Mononuclear cell (primary cell): Measurements from ENCODE around the gene COG3. TPM values are rescaled to one million over a fixed set of nuclear protein-coding genes. Genes with fewer than 3 reads are reported as not detected.

ENCODE experiments used
- H3K27me3 ChIP-seq: 2 replicates; pipeline ENCODE4 v1.6.0; 2011; ENCODE audit warnings: low read length, control low read depth; ENCODE audit not compliant: insufficient read depth
- H3K4me1 ChIP-seq: 2 replicates; pipeline ENCODE4 v1.5.1; 2011; ENCODE audit warnings: mild to moderate bottlenecking, low read length, control low read depth; ENCODE audit not compliant: insufficient read depth
- H3K4me3 ChIP-seq: 2 replicates; pipeline ENCODE4 v1.5.1; 2011; ENCODE audit warnings: mild to moderate bottlenecking, low read length, moderate library complexity
- H3K9me3 ChIP-seq: 2 replicates; pipeline ENCODE4 v1.5.1; 2011; ENCODE audit warnings: low read depth, mild to moderate bottlenecking, control low read depth, low read length
- total RNA-seq: library from RNA; depleted of rRNA; stranded (reverse); fragments of >200 nt; gene quantifications from one replicate; pipeline ENCODE4 v1.2.3, GENCODE V29; 2012

Gene COG3
- total RNA-seq, 1 donor: 40.8 TPM

DNA sequence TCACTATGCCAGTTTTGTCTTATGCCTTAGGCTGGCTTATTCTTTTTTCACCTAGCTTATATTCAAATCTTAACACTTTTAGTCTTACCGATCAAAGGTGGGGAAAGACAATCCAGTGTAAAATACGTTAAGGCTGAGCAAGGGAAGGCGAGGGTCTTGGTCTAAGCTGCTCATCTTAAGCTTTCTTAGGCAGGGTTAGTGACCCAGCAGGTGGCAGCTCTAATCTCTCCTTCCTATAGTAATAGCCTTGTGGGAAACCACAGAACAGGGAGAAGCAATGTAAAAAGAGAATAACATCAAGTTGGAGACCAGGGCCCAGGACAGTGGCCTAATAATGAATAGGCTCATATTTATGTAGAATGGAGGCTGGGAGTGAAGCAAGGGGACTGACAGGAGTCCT is 45.9 kb downstream of the COG3 start:
- H3K27me3 ChIP-seq: no peaks in the 10 kb centered on the region
- H3K9me3 ChIP-seq: no peaks in the 10 kb centered on the region
- H3K4me3 ChIP-seq: no peak overlapping the region
- no peaks in the 10 kb centered on the region for H3K4me1 ChIP-seq

- Histone ChIP-seq H3K4me1 (no peaks in the 10 kb centered on the region), H3K27me3 (no peaks in the 10 kb centered on the region), H3K4me3 (no peak overlapping the region), H3K9me3 (no peaks in the 10 kb centered on the region)
These were observed 46.8 kb downstream of the COG3 start for GRCh38 chr13:45511310-45512097.

DNA sequence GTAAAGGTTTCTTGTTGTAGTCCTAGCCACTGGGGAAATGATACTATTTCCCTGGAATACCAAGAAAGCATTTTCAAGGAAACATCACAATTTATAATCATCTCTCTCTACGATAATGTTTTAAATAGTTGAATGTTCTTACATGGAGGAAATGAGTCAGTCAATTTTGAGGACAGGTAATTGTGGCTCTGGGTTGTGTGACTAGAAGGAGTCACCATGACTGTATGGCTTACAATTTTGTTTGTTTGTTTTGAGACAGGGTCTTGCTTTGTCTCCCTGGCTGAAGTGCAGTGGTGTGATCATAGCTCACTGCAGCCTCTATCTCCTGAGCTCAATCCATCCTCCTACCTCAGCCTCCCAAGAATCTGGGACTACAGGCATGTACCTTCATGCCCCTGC is 47.4 kb downstream of the COG3 start:
- no peaks in the 10 kb centered on the region for H3K27me3 ChIP-seq
- no peak overlapping the region for H3K4me3 ChIP-seq
- H3K4me1 ChIP-seq: no peaks in the 10 kb centered on the region
- no peaks in the 10 kb centered on the region for H3K9me3 ChIP-seq

GRCh38 chr13:45516757-45517156 is 52.0 kb downstream of the COG3 start:
- no peaks in the 10 kb centered on the region for H3K9me3 ChIP-seq
- no peaks in the 10 kb centered on the region for H3K4me1 ChIP-seq

GRCh38 chr13:45518525-45519245 is 53.9 kb downstream of the COG3 start:
- H3K9me3 ChIP-seq: no peaks in the 10 kb centered on the region
- no peaks in the 10 kb centered on the region for H3K27me3 ChIP-seq
- no peak overlapping the region for H3K4me3 ChIP-seq
- H3K4me1 ChIP-seq: no peaks in the 10 kb centered on the region

More at GRCh38 chr13:45516757-45517156, 52.0 kb downstream of the COG3 start:
- H3K27me3 ChIP-seq: no peaks in the 10 kb centered on the region
- H3K4me3 ChIP-seq: no peak overlapping the region

GRCh38 chr13:45519493-45519892 is 54.8 kb downstream of the COG3 start:
- H3K27me3 ChIP-seq: no peaks in the 10 kb centered on the region
- no peaks in the 10 kb centered on the region for H3K4me1 ChIP-seq
- no peaks in the 10 kb centered on the region for H3K9me3 ChIP-seq
- H3K4me3 ChIP-seq: no peak overlapping the region

- Histone ChIP-seq H3K4me1 (no peaks in the 10 kb centered on the region), H3K9me3 (no peaks in the 10 kb centered on the region), H3K4me3 (no peak overlapping the region), H3K27me3 (no peaks in the 10 kb centered on the region)
These were observed 56.6 kb downstream of the COG3 start for GRCh38 chr13:45521297-45521696.

- no peaks in the 10 kb centered on the region for H3K4me1 ChIP-seq
- no peaks in the 10 kb centered on the region for H3K27me3 ChIP-seq
- no peak overlapping the region for H3K4me3 ChIP-seq
- H3K9me3 ChIP-seq: no peaks in the 10 kb centered on the region
These were observed 57.8 kb downstream of the COG3 start for GRCh38 chr13:45522571-45522970.

- no peak overlapping the region for H3K4me3 ChIP-seq
- no peaks in the 10 kb centered on the region for H3K27me3 ChIP-seq
- H3K9me3 ChIP-seq: no peaks in the 10 kb centered on the region
- H3K4me1 ChIP-seq: no peaks in the 10 kb centered on the region
These were observed 63.1 kb downstream of the COG3 start for GRCh38 chr13:45527699-45528462.

GRCh38 chr13:45529758-45530157 is 65.0 kb downstream of the COG3 start:
- Histone ChIP-seq H3K9me3 (no peaks in the 10 kb centered on the region), H3K4me1 (no peaks in the 10 kb centered on the region), H3K27me3 (no peaks in the 10 kb centered on the region), H3K4me3 (no peak overlapping the region)

GRCh38 chr13:45534604-45535003 is 69.9 kb downstream of the COG3 start:
- no peaks in the 10 kb centered on the region for H3K27me3 ChIP-seq
- no peak overlapping the region for H3K4me3 ChIP-seq
- H3K9me3 ChIP-seq: no peaks in the 10 kb centered on the region
- H3K4me1 ChIP-seq: no peaks in the 10 kb centered on the region

DNA sequence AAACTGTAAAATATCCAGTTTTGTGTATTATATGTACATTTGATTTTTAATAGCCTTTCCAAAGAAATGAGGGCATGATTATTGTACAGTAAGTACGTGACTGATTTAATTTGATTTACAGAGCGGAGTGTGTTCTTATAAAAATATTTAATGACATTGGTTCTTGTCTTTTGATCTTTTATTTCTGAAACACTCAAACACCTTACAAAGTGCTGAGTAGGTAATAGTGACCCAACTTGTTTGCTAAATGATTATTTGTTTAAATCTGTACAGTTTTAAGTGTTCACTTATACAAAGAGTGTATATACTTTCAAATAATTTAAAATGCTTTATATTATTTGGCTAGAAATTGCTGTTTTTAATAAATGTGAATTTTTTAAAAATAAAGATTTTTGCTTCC is 71.5 kb downstream of the COG3 start:
- Histone ChIP-seq H3K27me3 (no peaks in the 10 kb centered on the region), H3K4me1 (no peaks in the 10 kb centered on the region), H3K4me3 (no peak overlapping the region), H3K9me3 (no peaks in the 10 kb centered on the region)

DNA sequence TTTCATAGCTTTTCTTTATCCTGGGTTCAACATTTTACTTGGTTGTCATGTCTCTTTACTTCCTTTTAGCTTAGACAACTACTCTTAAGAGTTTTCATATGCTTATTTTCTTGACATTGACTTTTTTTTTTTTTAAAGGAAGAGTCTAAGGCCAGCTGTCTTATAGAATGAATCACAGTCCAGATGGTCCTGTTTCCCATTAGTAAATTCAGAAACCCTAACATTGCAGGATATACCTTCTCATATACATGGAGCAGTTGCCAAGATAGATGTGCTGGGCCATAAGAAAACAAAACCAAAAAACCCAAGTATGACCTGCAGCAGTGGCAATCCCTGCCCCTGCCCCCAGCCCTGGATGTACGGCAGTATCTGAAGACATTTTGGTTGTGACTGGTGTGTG is 72.8 kb downstream of the COG3 start:
- H3K4me1 ChIP-seq: no peaks in the 10 kb centered on the region
- no peaks in the 10 kb centered on the region for H3K27me3 ChIP-seq
- H3K4me3 ChIP-seq: no peak overlapping the region
- H3K9me3 ChIP-seq: no peaks in the 10 kb centered on the region

- Histone ChIP-seq H3K4me3 (no peak overlapping the region), H3K9me3 (no peaks in the 10 kb centered on the region), H3K4me1 (no peaks in the 10 kb centered on the region), H3K27me3 (no peaks in the 10 kb centered on the region)
These were observed 73.6 kb downstream of the COG3 start for GRCh38 chr13:45538382-45538781.

GRCh38 chr13:45540195-45540594 is 75.5 kb downstream of the COG3 start:
- no peaks in the 10 kb centered on the region for H3K27me3 ChIP-seq
- H3K9me3 ChIP-seq: no peaks in the 10 kb centered on the region
- no peaks in the 10 kb centered on the region for H3K4me1 ChIP-seq
- H3K4me3 ChIP-seq: no peak overlapping the region
